ENCODE results near the gene TP53TG5. TPM values are rescaled to one million over a fixed set of nuclear protein-coding genes. Genes with fewer than 3 reads are reported as not detected.
A peak's percentile ranks its signal among the peaks of the same experiment; 100 is the strongest.

TP53TG5 gene
- total RNA-seq, 1 donor from 2014 or later, result not detected

DNA sequence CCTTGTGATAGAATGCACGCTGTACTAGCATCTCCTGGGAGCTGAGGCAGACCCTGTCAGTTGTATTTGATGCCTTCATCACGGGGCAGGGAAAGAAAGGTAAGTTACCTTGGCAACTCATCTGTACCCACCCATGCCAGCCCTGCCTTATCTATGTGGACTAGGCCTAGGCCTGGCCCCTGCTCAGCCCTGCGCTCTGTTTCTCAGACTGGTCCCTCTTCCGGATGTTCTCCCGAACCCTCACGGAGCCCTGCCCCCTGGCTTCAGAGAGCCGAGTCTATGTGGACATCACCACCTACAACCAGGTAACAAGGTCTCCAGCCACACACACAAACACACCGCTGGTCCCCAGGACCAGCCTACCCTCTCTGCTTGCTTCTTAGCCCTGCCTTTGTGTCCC is 42.0 kb upstream of the TP53TG5 start:
- Mint-ChIP-seq H3K9me3 (ENCODE audit: low read depth) (no peaks in the 10 kb centered on the region), H3K27me3 (ENCODE audit: low read depth) (no peaks in the 10 kb centered on the region), H3K4me1 (ENCODE audit: low read depth) (peaks cover 27% of the 10 kb centered on the region), H3K4me3 (ENCODE audit: unreplicated experiment) (no peak overlapping the region), H3K27ac (ENCODE audit: unreplicated experiment) (no peak overlapping the region), H3K36me3 (ENCODE audit: low read depth) (peaks cover 26% of the 10 kb centered on the region)
- TF ChIP-seq, protein P1, sequence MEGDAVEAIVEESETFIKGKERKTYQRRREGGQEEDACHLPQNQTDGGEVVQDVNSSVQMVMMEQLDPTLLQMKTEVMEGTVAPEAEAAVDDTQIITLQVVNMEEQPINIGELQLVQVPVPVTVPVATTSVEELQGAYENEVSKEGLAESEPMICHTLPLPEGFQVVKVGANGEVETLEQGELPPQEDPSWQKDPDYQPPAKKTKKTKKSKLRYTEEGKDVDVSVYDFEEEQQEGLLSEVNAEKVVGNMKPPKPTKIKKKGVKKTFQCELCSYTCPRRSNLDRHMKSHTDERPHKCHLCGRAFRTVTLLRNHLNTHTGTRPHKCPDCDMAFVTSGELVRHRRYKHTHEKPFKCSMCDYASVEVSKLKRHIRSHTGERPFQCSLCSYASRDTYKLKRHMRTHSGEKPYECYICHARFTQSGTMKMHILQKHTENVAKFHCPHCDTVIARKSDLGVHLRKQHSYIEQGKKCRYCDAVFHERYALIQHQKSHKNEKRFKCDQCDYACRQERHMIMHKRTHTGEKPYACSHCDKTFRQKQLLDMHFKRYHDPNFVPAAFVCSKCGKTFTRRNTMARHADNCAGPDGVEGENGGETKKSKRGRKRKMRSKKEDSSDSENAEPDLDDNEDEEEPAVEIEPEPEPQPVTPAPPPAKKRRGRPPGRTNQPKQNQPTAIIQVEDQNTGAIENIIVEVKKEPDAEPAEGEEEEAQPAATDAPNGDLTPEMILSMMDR (IDR thresholded peaks at IDR 0.05), result no peak
- DNase-seq (ENCODE audit: low spot score), result no peak

DNA sequence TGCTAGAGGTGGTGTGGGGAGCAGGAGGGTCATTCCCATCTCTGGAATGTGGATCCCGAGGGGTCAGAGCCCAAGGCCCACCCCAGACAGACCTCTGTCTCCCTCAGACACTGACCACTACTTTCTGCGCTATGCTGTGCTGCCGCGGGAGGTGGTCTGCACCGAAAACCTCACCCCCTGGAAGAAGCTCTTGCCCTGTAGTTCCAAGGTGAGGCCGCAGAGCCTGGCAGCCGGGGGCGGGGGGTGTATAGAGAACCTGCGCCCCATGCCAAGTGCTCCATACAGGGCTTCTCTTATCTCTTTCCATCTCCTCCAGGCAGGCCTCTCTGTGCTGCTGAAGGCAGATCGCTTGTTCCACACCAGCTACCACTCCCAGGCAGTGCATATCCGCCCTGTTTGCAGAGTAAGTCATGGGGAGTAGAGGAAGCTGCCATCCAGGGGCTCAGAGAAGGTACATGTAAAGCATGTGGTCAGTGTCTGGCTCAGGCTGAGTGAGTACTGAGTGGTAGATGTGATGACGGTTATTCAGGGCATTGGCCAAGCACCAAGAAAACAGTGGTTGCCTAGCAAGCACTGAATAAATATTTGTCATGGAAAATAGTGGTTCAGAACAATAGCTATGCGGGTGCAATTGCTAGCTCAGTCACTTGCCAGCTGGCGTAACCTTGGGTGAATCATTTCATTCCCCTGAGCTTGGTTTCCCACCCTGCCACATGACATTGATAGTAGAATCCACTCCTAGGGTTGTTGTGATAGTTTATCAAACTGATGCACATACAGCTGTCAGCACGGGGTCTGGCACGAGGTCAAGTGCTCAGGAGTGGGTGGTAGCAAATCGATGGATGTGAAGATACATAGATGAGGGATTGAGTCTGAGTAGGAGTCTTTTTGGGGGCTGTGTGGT is 41.3 kb upstream of the TP53TG5 start:
- Mint-ChIP-seq H3K4me3 (ENCODE audit: unreplicated experiment) (no peak overlapping the region), H3K4me1 (ENCODE audit: low read depth) (peaks cover 28% of the 10 kb centered on the region), H3K27me3 (ENCODE audit: low read depth) (no peaks in the 10 kb centered on the region), H3K9me3 (ENCODE audit: low read depth) (no peaks in the 10 kb centered on the region), H3K36me3 (ENCODE audit: low read depth) (peaks cover 23% of the 10 kb centered on the region), H3K27ac (ENCODE audit: unreplicated experiment) (peak overlapping the region; percentile 54)
- no peak for DNase-seq (ENCODE audit: low spot score)
- TF ChIP-seq, protein P1 (IDR thresholded peaks at IDR 0.05), result no peak

DNA sequence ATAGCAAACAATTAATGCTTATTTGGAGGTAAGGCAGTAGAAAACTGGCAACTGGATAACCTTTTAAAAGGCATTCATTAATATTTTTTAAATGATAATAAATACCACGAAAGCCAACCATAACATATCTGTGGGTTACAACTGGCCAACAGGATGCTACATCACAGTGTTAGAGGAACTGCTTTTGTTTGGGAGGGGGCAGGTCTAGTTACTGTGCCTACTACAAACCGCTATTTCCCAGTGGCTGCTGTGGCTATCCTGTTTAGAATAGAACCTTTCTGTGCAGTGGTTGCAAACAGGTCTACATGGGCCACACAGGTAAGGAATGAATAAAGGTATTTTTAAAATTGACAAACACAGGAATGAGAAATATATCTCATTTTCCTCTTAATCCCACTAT is 38.8 kb upstream of the TP53TG5 start:
- peaks cover 28% of the 10 kb centered on the region for H3K4me1 Mint-ChIP-seq (ENCODE audit: low read depth)
- no peaks in the 10 kb centered on the region for H3K27me3 Mint-ChIP-seq (ENCODE audit: low read depth)
- H3K9me3 Mint-ChIP-seq (ENCODE audit: low read depth), result no peaks in the 10 kb centered on the region
- no peak overlapping the region for H3K27ac Mint-ChIP-seq (ENCODE audit: unreplicated experiment)
- DNase-seq (ENCODE audit: low spot score), result no peak
- H3K36me3 Mint-ChIP-seq (ENCODE audit: low read depth), result peaks cover 11% of the 10 kb centered on the region
- TF ChIP-seq, protein P1 (IDR thresholded peaks at IDR 0.05), result no peak
- peak overlapping the region; percentile 95 for H3K4me3 Mint-ChIP-seq (ENCODE audit: unreplicated experiment)

DNA sequence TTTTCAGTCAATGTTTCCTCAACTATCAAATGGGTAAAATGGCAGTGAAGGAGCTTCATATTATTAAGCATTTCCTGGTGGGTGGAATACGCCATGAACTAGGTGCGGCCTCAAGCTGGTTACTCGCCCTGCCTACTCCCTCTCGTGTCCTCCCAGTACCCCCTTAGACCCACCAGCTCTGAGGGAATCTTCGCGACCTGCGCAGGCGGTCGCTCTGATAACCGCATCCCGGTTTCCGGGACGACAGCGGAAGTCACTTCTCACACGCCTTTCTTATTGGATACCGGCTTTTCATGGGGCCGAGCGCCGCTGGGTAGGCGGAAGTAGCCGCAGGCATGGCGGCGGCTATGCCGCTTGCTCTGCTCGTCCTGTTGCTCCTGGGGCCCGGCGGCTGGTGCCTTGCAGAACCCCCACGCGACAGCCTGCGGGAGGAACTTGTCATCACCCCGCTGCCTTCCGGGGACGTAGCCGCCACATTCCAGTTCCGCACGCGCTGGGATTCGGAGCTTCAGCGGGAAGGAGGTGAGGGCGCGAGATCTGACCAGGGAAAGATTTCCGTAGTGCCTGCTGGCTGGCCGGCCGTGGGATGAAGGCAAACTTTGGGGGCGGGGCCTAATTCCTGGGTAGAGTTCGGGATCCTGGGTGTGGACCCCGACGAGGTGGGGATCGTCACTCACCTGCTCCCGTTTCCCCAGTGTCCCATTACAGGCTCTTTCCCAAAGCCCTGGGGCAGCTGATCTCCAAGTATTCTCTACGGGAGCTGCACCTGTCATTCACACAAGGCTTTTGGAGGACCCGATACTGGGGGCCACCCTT is 37.9 kb upstream of the TP53TG5 start, which contains the start of gene PIGT:
PIGT (plus strand) TSS at position 320 of the 816 bp plus-strand sequence; CDS start at position 336, 16 bp downstream.
- peak; percentile 94 for DNase-seq (ENCODE audit: low spot score)

More for the DNA sequence above, 37.9 kb upstream of the TP53TG5 start, which contains the start of gene PIGT:
- peaks cover 28% of the 10 kb centered on the region for H3K4me1 Mint-ChIP-seq (ENCODE audit: low read depth)
- no peaks in the 10 kb centered on the region for H3K9me3 Mint-ChIP-seq (ENCODE audit: low read depth)
- H3K27ac Mint-ChIP-seq (ENCODE audit: unreplicated experiment), result peak within 1 kb of the TSS; percentile 94
- no peaks in the 10 kb centered on the region for H3K27me3 Mint-ChIP-seq (ENCODE audit: low read depth)
- TF ChIP-seq, protein P1 (IDR thresholded peaks at IDR 0.05), result peak; percentile 5
- peak within 1 kb of the TSS; percentile 95 for H3K4me3 Mint-ChIP-seq (ENCODE audit: unreplicated experiment)
- peaks cover 18% of the 10 kb centered on the region for H3K36me3 Mint-ChIP-seq (ENCODE audit: low read depth)
